SK-N-SH (cell line): ENCODE results near the gene ANO2.

Source experiments
- CHD2 ChIP-seq: fragments of 150-350 bp; IDR thresholded peaks from 2 replicates; pipeline ENCODE4 v1.6.1; 2018; ENCODE audit warnings: low read length; ENCODE audit not compliant: partially characterized antibody
- CTCF ChIP-seq: fragments of 200-600 bp; sonication (generic); IDR thresholded peaks from 2 replicates; pipeline ENCODE4 v1.6.1; 2017; ENCODE audit warnings: antibody characterized with exemption, mild to moderate bottlenecking, moderate library complexity
- ELF1 ChIP-seq: IDR thresholded peaks from 2 replicates; pipeline ENCODE4 v1.4.0; 2012
- FOXM1 ChIP-seq: IDR thresholded peaks from 2 replicates; pipeline ENCODE4 v1.4.0; 2012; ENCODE audit warnings: low read depth, mild to moderate bottlenecking
- JUND ChIP-seq: IDR thresholded peaks from 2 replicates; pipeline ENCODE4 v1.4.0; 2012
- MAX ChIP-seq: IDR thresholded peaks from 2 replicates; pipeline ENCODE4 v1.4.0; 2012; ENCODE audit warnings: low read depth
- MXI1 ChIP-seq: IDR thresholded peaks from 2 replicates; pipeline ENCODE4 v1.6.1; 2012; ENCODE audit warnings: mild to moderate bottlenecking, low read depth, low read length, improper control_type of control experiment
- POLR2AphosphoS5 ChIP-seq: IDR thresholded peaks from 2 replicates; pipeline ENCODE4 v1.6.1; 2012; ENCODE audit warnings: low read depth, low read length
- RAD21 ChIP-seq: IDR thresholded peaks from 2 replicates; pipeline ENCODE4 v1.6.1; 2012; ENCODE audit warnings: mild to moderate bottlenecking, low read length
- TCF12 ChIP-seq: IDR thresholded peaks from 2 replicates; pipeline ENCODE4 v1.4.0; 2012
- TEAD4 ChIP-seq: IDR thresholded peaks from 2 replicates; pipeline ENCODE4 v1.4.0; 2012; ENCODE audit warnings: mild to moderate bottlenecking, borderline replicate concordance; ENCODE audit not compliant: insufficient read depth
- USF2 ChIP-seq: fragments of 150-350 bp; IDR thresholded peaks from 2 replicates; pipeline ENCODE4 v1.6.1; 2017; ENCODE audit warnings: antibody characterized with exemption, low read length, low read depth, borderline replicate concordance

GRCh38 chr12:5690240-5690639 is 254.8 kb downstream of the ANO2 start:
- TF ChIP-seq MAX (no peak), CTCF (no peak), USF2 (no peak), FOXM1 (no peak), CHD2 (no peak), JUND (no peak), RAD21 (no peak), TCF12 (no peak), TEAD4 (no peak), MXI1 (no peak), POLR2AphosphoS5 (no peak), ELF1 (no peak)
